Glutamatergic neuron (in vitro differentiated cells): ENCODE results near the gene PI4KA. TPM values are rescaled to one million over a fixed set of nuclear protein-coding genes. Genes with fewer than 3 reads are reported as not detected.

ENCODE experiments used
- DNase-seq: peaks from one replicate; pipeline ENCODE4 v3.0.0; 2022
- H3K27ac Mint-ChIP-seq: one replicate; pipeline ENCODE4 v1.8.0; 2020; ENCODE audit warnings: mild to moderate bottlenecking, mixed read lengths, inconsistent platforms; ENCODE audit not compliant: unreplicated experiment
- H3K27me3 Mint-ChIP-seq: one replicate; pipeline ENCODE4 v1.8.0; 2020; ENCODE audit warnings: mild to moderate bottlenecking, moderate library complexity, mixed read lengths, inconsistent platforms; ENCODE audit not compliant: unreplicated experiment
- H3K36me3 Mint-ChIP-seq: one replicate; pipeline ENCODE4 v1.8.0; 2020; ENCODE audit warnings: mild to moderate bottlenecking, mixed read lengths, inconsistent platforms; ENCODE audit not compliant: unreplicated experiment
- H3K4me1 Mint-ChIP-seq: one replicate; pipeline ENCODE4 v1.8.0; 2020; ENCODE audit warnings: mild to moderate bottlenecking, low read depth, mixed read lengths, inconsistent platforms; ENCODE audit not compliant: unreplicated experiment
- H3K4me3 Mint-ChIP-seq: one replicate; pipeline ENCODE4 v1.8.0; 2020; ENCODE audit warnings: mild to moderate bottlenecking, mixed read lengths, inconsistent platforms; ENCODE audit not compliant: unreplicated experiment
- H3K9me3 Mint-ChIP-seq: one replicate; pipeline ENCODE4 v1.8.0; 2020; ENCODE audit warnings: mild to moderate bottlenecking, moderate library complexity, mixed read lengths, inconsistent platforms; ENCODE audit not compliant: unreplicated experiment
- CTCF ChIP-seq: fragments of 200-600 bp; sonication (generic); IDR thresholded peaks from one replicate; pipeline ENCODE4 v1.5.0; 2021; ENCODE audit not compliant: partially characterized antibody, unreplicated experiment
- total RNA-seq: library from RNA; stranded (reverse); fragmentation: NEBNext Ultra II Directional; extraction: Animal tissue kit (Norgen Biotek cat#: 25700); gene quantifications from one replicate; pipeline ENCODE4 v1.2.1, GENCODE V29; 2021; ENCODE audit not compliant: unreplicated experiment

Gene PI4KA
- total RNA-seq, 1 donor from 2014 or later: 165 TPM

- Mint-ChIP-seq H3K36me3 (peaks cover 4% of the 10 kb centered on the region), H3K4me1 (peaks cover 8% of the 10 kb centered on the region), H3K4me3 (no peak overlapping the region), H3K27me3 (peaks cover 5% of the 10 kb centered on the region), H3K27ac (no peak overlapping the region), H3K9me3 (peaks cover 4% of the 10 kb centered on the region)
- no peak for DNase-seq
- TF ChIP-seq CTCF: no peak
These were observed 56.2 kb downstream of the PI4KA start for GRCh38 chr22:20802452-20802851.

- Mint-ChIP-seq H3K27me3 (peaks cover 5% of the 10 kb centered on the region), H3K36me3 (peaks cover 4% of the 10 kb centered on the region), H3K4me3 (no peak overlapping the region), H3K4me1 (peaks cover 7% of the 10 kb centered on the region), H3K9me3 (peaks cover 4% of the 10 kb centered on the region), H3K27ac (no peak overlapping the region)
- DNase-seq: no peak
- TF ChIP-seq CTCF: no peak
These were observed 59.2 kb downstream of the PI4KA start for GRCh38 chr22:20799449-20799848.

GRCh38 chr22:20798974-20799373, 59.6 kb downstream of the PI4KA start:
- TF ChIP-seq CTCF: no peak
- Mint-ChIP-seq H3K36me3 (peaks cover 4% of the 10 kb centered on the region), H3K27ac (no peak overlapping the region), H3K27me3 (peaks cover 2% of the 10 kb centered on the region), H3K4me1 (peaks cover 2% of the 10 kb centered on the region), H3K4me3 (no peak overlapping the region), H3K9me3 (peaks cover 4% of the 10 kb centered on the region)
- DNase-seq: no peak

GRCh38 chr22:20798218-20798617, 60.4 kb downstream of the PI4KA start:
- no peak overlapping the region for H3K27ac Mint-ChIP-seq
- DNase-seq: no peak
- no peaks in the 10 kb centered on the region for H3K27me3 Mint-ChIP-seq
- H3K4me3 Mint-ChIP-seq: no peak overlapping the region
- H3K36me3 Mint-ChIP-seq: peaks cover 4% of the 10 kb centered on the region
- H3K9me3 Mint-ChIP-seq: no peaks in the 10 kb centered on the region
- no peaks in the 10 kb centered on the region for H3K4me1 Mint-ChIP-seq
- no peak for TF ChIP-seq CTCF

GRCh38 chr22:20796731-20797130, 61.9 kb downstream of the PI4KA start:
- Mint-ChIP-seq H3K4me3 (no peak overlapping the region), H3K27ac (no peak overlapping the region), H3K9me3 (no peaks in the 10 kb centered on the region), H3K27me3 (no peaks in the 10 kb centered on the region), H3K36me3 (peaks cover under 1% of the 10 kb centered on the region), H3K4me1 (no peaks in the 10 kb centered on the region)
- TF ChIP-seq CTCF: no peak
- DNase-seq: no peak
